ENCODE data around the gene TBC1D8B. TPM values are rescaled to one million over a fixed set of nuclear protein-coding genes. Genes with fewer than 3 reads are reported as not detected.

TBC1D8B gene
- 4.2 and 4.5 TPM in 2 replicates for total RNA-seq

DNA sequence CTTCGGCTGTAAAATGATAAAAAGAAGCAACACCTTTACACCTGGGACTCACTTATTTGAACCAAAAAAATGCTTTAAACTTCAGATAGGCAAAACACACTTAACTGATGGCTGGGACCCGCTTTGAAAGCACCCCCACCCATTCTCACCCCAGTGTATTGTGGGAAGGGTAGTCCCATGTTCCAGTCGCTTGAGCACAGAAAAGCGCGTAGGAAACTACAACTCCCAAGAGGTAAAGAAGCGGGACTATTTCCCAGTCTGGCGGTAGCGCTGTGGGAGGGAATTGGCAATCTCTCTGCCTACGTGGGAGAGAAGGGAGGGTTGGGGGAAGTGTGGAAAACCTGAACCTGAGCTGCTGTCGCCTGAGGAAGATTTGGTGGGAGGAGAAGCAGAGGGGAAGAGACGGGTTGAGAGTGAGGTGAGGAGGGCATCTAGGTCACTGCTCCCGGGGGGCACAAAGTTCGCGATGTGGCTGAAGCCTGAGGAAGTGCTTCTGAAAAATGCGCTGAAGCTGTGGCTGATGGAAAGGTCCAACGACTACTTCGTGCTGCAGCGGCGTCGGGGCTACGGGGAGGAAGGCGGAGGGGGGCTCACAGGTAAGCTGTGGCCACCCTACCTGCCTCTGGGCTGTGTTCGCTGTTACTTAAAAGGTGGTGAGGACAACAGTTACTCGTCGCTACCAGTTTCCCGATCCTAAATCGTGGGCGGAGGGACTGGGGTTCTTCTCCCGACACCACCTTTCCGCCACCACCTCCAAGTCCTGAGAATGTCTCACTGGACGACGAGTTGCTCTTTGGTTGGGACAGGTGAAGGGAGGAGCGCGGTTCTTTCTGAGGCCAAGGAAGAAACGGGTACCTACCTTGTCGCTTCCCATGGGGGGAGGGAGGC, at the start of gene TBC1D8B:
TSS of gene TBC1D8B (plus strand) at position 286 of the 888 bp plus-strand sequence. CDS start at position 467, 181 bp downstream.

GRCh38 chrX:106903291-106903824, 100.9 kb downstream of the TBC1D8B start, which contains the start of gene RIPPLY1:
Gene RIPPLY1 (minus strand): TSS chrX:106903341. CDS start chrX:106903287, 54 bp downstream.

DNA sequence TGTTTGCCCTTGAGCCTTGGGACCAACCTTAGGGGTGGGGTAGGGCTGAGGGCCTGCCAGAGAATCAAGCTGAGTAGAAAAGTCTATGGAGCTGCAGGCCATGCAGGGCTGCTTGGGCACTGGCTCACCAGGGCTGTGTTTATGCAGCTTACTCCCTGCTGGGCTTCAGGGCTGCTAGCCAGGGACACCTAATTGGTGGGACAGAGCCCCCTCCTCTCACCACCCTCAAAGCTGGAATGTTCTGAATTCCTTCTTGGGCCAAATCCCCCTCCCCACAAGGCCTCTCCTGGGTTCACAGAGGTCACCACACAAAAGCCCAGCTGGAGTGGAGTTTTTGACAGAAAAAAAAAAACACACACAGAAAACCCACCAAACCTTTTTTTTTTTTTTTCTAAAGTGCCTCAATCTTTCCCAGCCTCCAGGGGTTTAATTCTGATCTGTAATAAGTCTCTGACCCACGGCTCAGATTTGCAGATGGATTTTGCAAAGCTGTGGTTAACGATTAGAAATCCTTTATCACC, 117.5 kb downstream of the TBC1D8B start, which contains the start of gene CLDN2:
TSS of gene CLDN2 (plus strand) at position 471 of the 521 bp plus-strand sequence. CDS start 7,827 bp downstream, outside the sequence.

Other genes with a start within 250 kb of the TBC1D8B start
- gene RADX, start 190.7 kb upstream of the TBC1D8B start, total RNA-seq = 2.4 and 3.0 TPM in 2 replicates
- gene RNF128, start 76.0 kb upstream of the TBC1D8B start, total RNA-seq = 0.17 and 0.45 TPM in 2 replicates
- not detected in 2 replicates for gene RIPPLY1, start 100.7 kb downstream of the TBC1D8B start, total RNA-seq
- not detected in 2 replicates for gene CLDN2, start 117.7 kb downstream of the TBC1D8B start, total RNA-seq
- gene MORC4, start 197.5 kb downstream of the TBC1D8B start, total RNA-seq = 17.4 and 18.8 TPM in 2 replicates